ENCODE data around the gene ZNF827.

Gene ZNF827

DNA sequence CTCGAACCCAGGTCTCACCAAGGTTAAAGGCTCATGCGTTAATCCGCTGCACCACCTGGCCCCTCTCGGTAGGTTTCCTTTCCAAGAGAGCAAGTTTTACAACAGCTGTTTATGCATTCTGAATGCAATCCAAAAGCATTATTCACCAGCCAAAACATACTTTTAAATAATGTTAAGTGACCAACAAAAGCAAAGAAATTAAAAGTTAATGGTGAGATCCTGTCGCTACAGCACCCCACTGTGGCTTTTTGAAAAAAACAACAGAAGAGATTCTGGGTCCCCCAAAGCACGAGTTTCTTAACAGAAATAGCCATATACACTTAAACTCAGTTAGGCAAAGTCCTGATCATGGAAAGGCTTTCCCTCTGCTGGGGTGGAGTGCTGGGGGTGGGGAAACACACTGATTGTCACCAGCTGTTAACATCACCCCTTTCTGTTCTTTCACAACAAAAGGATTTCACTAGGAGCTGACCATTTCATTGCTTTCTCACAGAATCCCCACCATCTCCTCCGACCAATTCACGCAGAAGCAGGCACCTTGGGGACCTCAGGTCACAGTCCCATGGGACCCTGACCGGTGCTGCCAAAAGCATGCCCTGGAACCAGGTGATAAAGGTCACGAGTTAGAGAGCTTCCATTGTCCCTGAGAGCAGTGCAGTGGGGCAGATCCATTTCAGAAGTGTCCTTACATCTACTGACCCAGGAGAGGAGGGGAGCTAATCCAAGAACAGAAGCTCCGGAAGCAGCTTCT is 51.2 kb downstream of the ZNF827 start:
- DNase-seq (ENCODE audit: low read depth, low spot score) = peak; percentile 50

DNA sequence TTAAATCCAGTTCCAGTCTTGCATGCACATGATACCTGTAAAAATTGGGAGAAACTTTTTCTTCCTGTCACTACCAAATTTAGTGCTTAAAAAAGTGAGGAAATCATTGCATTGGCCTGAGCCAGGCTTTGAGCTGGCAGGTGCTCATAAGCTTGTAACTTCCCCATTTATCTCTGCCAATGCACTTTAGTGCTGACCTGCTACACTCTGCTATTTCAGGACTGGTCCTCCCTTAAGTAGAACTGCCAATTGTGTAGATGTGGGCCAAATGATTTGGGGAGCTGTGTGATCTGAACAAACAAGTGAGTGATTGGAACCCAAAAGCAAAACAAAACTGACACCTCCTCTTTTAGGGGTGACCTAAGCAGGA is 51.8 kb downstream of the ZNF827 start:
- no peak for DNase-seq (ENCODE audit: low read depth, low spot score)

DNA sequence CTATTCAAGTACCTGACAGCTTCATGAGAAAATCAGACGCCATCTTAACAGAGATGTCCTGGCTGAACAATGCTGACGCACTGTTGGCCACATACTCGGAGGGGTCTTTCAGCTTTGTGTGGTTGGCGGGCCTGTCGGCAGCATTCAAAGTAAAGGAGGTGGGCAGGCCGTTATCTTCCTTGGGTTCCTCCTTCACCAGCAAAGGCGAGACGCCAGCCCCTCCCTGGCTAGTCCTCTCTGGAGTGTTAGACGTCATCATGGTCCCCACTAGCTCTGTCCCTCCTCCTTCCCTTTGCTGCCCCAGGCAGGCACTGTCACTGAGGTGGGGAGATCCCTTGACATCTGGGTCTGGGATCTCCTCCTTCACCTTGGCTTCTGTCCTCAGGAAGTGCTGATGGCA is 53.0 kb downstream of the ZNF827 start:
- no peak for DNase-seq (ENCODE audit: low read depth, low spot score)

DNA sequence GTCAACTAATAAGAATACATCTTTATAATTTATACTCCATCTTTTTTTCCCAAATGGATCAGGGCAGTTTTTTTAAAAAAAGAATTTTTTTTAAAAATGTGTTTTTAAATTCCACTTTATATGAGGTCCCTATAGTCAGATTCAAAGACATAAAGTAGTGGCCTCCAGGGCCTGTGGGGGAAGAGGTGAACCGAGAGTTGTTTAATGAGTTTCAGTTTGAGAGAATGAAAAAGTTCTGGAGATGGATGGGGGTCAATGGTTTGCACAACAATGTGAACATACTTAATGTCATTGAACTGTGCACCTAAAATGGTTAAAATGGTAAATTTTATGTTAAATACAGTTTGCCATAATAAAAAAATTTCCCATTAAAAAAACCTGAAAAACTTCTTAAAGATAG is 53.8 kb downstream of the ZNF827 start:
- no peak for DNase-seq (ENCODE audit: low read depth, low spot score)

DNA sequence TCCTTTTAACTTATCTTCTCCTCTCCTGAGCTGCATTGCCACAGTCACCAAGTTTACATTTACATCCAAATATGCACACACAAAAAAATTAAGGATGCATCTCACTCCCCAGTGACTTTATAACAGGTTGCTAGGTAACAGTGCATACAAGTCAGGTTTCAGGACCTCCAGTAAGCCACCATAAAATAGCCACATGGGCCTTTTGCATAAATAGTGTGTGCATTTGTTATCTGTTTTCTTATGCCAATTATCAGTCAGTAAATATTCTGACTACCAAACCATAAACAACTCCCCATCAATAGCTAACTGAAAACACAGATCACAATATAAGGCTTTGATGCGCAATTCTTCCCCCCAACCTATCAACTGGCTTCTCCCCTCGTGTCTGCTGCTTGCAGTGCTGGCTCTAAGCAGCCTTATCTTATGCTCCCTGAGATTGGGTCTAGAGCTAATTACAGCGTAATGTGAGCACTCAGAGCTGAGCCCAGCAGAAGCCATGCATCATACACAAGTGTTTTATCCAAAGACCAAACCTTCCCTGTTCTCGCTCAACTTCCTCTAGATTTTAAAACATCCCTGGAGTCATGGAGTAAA is 55.4 kb downstream of the ZNF827 start:
- DNase-seq (ENCODE audit: low read depth, low spot score) = no peak

DNA sequence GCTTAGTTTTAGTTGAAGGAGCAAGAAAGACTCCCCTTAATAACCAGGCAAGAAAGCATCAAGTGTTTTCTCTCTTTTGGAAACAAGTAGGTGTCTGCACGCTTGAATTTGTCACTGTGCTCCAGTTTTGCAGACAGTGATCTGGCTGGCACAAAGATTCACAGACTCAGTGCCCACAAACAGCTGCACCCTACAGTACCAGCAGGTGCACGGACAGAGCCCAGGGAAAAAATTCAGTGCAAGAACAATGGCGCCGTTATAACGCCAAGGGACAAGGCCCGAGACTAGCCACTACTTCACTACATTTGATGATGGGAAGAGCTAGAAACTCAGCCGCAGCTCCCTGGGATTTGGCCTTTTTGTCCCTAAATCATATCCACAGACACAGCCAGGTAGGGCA is 56.0 kb downstream of the ZNF827 start:
- no peak for DNase-seq (ENCODE audit: low read depth, low spot score)

DNA sequence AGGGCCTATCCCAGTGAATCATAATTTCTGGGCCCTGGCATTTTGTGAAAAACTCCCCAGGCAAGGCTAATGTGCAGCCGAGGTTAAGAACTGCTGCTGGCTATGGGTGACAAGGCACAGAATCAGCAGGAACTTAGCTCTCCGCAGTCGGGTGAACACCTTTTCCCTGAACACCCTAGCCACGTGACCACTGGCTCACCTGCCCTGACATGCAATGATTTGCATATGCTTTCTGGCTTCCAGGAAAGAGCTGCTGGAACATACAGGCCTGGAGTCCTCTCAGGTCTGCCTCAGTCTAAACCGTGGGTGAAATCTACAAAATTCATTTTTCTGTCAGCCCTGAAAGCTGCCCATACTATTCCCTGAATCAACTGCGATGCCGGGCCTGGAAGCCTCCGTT is 56.6 kb downstream of the ZNF827 start:
- no peak for DNase-seq (ENCODE audit: low read depth, low spot score)

DNA sequence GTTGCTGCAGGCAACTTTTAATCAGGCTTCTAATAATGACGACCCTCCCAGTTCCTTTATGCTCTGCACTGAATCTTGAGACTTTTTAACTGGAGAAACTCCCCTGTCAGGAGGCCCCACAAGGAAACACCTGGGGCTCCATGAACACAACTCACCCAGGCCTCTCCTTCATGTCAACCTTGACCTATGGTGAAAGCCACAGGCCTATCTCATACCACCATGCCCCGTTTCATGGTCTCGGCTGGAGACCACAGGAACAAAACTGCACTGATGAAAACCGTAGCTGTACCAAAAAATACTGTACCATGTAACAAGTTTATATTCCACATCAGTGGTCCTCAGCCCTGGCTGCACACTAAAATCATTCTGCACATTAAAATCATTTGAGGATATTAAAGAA is 57.0 kb downstream of the ZNF827 start:
- DNase-seq (ENCODE audit: low read depth, low spot score) = no peak

DNA sequence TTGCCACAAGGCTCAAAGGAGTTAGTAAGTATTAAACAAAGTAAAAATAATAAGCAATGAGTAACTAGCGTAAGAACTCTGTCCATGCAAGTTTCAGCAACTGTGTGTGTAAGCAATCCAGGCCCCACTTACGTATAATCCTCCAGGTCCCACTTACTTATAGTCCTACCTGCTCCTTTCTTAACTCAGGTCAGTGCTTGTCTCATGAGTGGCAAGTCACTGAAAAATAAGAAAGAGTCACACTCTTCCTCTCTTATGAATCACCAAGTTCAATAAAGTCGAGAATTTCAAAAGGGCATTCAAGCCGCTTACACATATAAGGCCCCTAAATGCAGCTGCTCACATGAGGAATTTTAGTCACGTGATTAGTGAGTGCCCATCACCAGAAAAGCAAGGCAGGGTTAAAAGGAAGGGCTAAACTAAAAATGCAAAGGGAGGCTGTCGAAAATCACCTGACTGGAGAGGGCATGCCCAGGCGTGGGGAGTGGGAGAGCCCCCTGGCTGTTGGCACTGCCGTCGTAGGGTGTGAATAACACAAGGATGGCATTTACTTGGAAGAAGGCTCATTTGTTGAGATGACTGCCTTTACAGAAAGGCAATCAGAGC is 58.2 kb downstream of the ZNF827 start:
- no peak for DNase-seq (ENCODE audit: low read depth, low spot score)

DNA sequence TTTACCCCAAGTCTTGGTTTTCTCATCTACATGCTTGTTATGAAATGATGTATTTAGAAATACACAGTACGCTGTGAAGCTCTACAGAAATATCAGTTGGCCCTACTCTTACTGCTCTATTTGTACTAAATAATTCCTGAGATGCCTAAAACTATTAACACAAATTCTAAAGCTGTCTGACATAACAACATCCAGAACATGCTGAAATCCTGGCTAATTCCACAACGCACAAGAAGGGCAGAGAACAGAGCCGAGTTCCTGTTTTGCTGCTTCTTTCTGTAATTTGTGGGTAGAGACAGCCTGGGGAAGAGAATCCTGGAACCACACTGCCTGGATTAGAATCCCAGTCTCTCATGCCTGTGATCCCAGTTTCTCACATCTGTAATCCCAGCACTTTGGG is 59.0 kb downstream of the ZNF827 start:
- DNase-seq (ENCODE audit: low read depth, low spot score) = no peak

DNA sequence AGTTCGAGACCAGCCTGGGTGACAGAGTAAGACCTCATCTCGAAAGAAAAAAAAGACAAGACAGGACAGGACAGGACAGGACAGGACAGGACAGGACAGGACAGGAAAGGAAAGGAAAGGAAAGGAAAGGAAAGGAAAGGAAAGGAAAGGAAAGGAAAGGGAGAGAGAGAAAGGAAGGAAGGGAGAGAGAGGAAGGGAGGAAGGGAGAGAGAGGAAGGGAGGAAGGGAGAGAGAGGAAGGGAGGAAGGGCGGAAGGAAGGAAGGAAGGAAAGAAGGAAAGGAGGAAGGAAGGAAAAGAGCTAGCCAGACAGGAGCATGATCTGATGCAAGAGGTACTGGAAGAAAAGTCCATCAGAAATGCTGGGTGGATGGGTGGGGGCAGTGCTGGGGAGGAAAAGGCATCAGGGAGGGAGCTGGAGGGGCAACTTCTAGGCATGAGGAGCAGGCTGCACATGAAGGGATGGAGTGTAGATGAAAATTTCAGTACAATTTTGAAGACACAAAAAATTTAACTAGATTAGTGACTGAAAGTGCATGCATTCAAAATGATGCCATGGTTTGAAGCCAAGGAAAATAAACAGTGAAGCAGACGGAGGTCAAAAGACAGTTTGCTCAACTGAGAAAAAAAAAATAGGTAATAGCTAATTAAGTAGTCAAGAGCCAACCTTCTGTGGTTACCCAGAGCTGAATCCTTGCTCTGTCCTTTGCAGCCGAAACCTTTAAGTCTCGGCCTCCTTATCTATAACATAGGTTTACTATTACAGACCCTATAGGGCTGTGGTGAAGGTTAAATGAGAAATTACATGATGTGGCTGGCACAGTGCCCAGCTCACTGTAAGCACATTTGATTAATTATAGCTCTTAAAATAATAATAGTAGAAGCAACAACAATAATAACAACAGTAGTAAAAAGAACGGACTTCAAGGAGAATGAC is 59.9 kb downstream of the ZNF827 start:
- no peak for DNase-seq (ENCODE audit: low read depth, low spot score)

DNA sequence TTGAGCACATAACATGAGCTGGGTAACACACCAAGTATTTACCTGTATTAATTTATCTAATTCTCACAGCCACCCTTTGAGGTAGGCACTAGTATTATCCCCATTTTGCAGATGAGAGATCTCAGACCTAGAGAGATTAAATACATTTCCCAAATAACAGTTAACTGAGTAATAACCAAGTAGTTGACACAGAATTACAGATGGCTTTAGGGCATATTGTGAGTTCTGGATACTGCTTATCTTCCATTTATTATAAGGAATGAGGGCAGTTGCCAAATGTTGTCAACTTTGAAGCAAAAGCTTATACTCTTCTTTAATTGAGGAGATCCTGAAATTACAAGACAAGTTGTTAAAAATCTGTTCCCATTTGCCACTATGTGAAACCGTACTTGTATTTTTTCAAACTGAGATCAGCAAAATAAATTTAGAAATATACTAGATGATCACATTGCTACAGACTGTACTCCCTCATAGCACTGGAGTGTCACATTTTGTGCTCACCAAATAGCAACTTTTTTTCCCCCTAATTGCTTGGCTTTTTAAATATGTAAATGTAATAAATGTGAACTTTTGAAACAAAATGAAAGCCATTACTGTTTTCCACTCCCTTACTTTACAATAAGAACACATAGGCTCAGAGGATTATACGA is 62.0 kb downstream of the ZNF827 start:
- no peak for DNase-seq (ENCODE audit: low read depth, low spot score)

DNA sequence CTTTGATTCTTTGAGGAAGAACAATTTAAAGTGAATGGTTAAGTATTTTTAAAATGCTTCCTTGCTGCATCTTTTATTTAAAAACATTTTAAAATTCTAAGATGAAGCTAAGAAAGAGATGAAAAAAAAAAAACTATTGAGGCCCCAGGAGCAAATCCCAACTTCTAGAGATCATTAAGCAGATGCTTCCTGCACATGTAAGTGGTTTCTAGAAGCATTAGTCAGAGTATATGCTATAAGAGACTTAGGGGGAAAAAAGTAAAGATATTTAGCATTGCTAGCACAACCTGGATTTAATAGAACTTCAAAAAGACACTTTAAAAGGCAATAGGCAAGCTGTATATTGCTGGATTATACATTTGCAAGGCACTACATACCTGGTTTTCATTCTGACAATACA is 64.7 kb downstream of the ZNF827 start:
- no peak for DNase-seq (ENCODE audit: low read depth, low spot score)

DNA sequence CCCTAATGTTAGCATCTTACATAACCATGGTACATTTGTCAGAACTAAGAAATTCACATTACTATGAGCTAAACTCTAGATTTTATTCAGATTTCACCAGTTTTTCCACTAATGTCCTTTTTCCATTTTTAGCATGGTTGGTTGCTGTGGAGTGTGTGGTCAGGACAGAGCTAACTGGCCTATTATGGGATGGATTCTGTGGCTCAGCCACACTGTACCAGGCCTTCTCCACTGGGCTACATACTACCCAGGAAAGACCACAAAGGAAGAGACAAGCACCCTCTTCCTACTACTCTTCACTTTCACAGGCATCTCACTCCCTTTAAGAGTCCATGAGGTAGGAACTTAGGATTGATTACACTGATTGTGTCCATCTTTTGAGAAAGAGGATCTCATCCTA is 67.4 kb downstream of the ZNF827 start:
- DNase-seq (ENCODE audit: low read depth, low spot score) = no peak

DNA sequence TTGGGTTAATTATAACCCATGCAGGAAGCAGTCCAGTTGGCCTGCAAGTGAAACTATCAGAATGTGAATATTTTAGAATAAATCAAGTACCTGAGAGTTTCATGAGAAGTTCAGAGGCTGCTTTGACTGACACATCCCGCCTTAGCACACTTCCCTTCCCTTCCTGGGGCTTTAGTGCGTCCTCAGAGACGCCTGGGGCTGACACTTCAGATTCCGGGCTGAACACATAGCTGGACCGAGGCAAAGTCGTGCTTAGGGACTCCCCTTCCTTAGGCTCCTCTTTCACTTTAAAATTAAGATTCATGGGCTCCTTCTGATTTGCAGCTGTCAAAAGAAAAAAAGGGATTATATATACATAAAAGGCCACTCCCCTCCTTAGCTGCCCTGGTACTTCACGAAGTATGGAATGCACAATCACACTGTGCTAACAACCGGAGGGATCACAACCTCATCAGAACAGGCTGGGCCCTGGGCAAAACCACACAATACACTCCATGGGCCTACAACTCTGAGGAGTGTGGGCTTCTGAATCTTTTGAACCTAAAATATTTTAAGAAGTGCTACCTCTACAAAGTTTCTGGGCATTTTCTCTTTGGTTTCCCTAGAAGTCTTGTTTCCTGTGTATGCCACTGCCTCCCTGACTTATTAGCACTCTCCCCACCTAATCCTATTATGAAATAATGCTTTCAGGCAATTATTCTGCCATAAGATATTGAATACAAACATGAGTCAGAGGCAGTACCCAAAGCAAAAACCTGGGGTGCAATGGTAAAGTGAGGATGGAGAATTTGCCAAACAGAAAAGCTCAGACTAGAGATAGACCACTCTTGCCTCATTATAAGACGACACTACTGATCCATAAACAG is 68.2 kb downstream of the ZNF827 start:
- no peak for DNase-seq (ENCODE audit: low read depth, low spot score)

DNA sequence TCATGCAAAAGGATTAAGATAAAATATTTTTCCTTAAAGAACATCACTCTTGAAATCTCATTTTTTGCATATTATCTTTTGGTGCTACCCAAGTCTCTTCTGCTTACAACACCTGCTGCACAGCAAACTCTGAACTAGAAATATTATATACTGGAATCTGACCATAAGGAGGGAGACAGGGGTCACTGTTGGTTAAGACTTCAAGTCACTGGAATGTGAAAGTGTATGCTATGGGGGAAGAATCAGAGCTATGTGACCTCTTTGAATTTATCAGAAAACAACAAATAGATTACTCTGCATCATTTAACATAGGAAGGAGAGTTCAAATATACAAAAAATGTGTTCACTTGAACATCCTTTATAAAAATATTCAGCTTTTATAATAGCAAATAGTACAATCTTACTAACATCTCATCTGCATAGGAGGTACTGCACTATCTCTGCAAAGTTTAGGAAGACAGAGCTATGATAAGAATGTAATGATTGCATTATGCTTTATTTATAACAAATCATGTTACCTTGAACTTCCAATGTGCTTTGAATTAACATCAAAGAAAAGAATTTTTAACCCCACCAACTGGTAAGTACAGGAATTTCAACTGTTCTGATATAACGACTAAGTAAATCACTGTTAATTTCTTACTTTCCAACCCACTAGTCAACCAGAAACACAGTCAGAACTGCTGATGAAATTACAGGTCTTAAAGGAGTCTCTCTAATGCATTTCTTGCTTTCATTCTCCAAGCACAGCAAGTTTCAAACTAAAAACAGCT is 69.8 kb downstream of the ZNF827 start:
- DNase-seq (ENCODE audit: low read depth, low spot score) = no peak

DNA sequence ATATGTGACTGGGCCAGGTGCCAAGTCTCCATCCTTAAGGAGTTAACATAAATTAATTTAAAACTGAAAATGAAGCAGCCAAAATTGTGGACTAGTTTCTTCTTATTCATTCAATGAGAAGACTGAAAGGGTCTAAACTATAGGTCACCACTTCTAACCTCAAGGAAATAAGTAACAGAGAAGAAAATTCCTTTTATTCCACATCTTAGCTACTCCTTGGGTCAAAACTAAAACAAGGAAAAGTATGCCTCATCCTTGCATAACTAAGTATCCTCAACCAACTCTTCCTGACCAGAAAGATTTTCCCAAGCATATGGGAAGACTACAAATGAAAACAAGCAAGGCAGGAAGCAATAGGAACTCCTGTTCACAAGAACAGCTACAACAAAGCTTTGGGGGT is 71.2 kb downstream of the ZNF827 start:
- DNase-seq (ENCODE audit: low read depth, low spot score) = no peak

DNA sequence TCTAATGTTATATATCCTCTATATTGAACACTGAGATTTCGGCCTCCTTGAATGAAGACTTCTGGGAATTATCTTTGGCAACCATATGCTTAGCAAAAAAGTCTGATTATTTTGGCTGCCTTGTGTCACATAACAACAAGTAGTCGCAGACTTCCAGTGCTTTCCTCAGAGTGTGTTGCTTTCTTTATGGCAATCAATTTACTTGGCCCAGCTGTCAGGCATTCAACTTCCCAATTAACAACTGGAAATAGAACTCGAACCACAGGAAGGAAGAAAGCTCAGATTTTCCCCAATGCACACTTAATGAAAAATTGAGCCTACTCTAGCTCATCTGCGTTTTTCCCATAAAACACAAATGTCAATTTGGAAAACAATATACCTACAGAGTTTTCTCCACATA is 71.6 kb downstream of the ZNF827 start:
- DNase-seq (ENCODE audit: low read depth, low spot score) = no peak

DNA sequence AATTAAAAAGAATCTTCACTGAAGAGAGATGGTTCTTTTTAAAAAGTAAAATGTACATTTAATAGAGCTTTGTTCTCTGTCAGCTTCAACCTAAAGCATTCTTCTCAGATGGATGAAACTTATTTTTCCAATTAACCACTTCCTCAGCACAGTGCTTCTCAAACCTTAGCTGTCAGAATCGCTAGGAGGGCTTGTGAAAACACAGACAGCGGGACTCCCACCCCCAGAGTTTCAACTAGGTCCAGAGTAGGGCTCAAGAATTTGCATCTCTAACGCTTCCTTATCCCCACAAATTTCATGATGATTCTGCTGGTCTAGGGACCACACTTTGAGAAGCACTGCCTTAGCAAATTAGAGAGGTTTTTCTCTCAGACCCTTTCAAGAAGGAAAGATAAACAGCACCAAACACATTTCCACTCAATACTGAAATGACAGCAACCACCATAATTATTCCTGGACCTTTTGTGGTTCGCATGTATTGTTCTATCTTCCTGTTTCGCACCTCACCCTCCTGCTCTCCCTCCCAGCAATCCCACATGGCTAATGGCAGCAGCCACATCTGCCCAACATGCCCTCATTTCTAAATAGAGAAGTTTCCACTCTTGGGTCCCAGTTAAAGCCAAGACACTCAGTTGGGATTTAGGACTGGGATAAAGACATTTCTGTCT is 73.2 kb downstream of the ZNF827 start:
- no peak for DNase-seq (ENCODE audit: low read depth, low spot score)

Measured in iPS DF 19.7 (cell line).